ENCODE data around the gene MAN1B1. TPM values are rescaled to one million over a fixed set of nuclear protein-coding genes. Genes with fewer than 3 reads are reported as not detected.

Gene MAN1B1
- total and polyA plus RNA-seq, 12 donors, result 16.9 to 71.4 (median 22.0) TPM

- peaks cover 27 to 48% (median 41%) of the 10 kb centered on the region in 9 donors for H3K4me1 ChIP-seq
- H3K27me3 ChIP-seq, result peaks cover 6 to 98% (median 65%) of the 10 kb centered on the region in 7 donors
- no peaks in the 10 kb centered on the region for H3K36me3 ChIP-seq
- TF ChIP-seq CTCF (IDR thresholded peaks at IDR 0.05), result no peak
- no peaks in the 10 kb centered on the region for H3K9me3 ChIP-seq
- DNase-seq, result no peak
- no peak for ATAC-seq
- 88 to 93% methylated on average over 5 of the region's 5 CpGs for WGBS, 2 donors
- no peak overlapping the region for H3K27ac ChIP-seq
- no peak overlapping the region for H3K4me3 ChIP-seq
- intact Hi-C loops (cut with DNase I), result no loop called here
Observed at GRCh38 chr9:137050570-137050969, 36.2 kb upstream of the MAN1B1 start.

- intact Hi-C loops (cut with DNase I), result no loop called here
- Histone ChIP-seq H3K36me3 (no peaks in the 10 kb centered on the region), H3K4me3 (no peak overlapping the region), H3K27ac (no peak overlapping the region), H3K27me3 (peaks cover 6 to 93% (median 65%) of the 10 kb centered on the region in 7 donors), H3K9me3 (no peaks in the 10 kb centered on the region), H3K4me1 (peaks cover 32 to 52% (median 44%) of the 10 kb centered on the region in 9 donors)
- 95 to 96% methylated on average over 17 of the region's 17 CpGs for WGBS, 2 donors
- ATAC-seq, result no peak
- no peak for DNase-seq
- no peak for TF ChIP-seq CTCF (IDR thresholded peaks at IDR 0.05)
Observed at GRCh38 chr9:137051145-137051724, 35.5 kb upstream of the MAN1B1 start.

GRCh38 chr9:137052293-137052692 lies 34.5 kb upstream of the MAN1B1 start:
- no peak overlapping the region for H3K4me3 ChIP-seq
- DNase-seq (no peak), ATAC-seq (no peak)
- no peak for TF ChIP-seq CTCF (IDR thresholded peaks at IDR 0.05)
- H3K27me3 ChIP-seq, result peaks cover 6 to 83% (median 59%) of the 10 kb centered on the region in 7 donors
- H3K36me3 ChIP-seq, result no peaks in the 10 kb centered on the region
- WGBS, 2 donors, result 70 to 73% methylated on average over 7 to 8 of the region's 8 CpGs
- H3K27ac ChIP-seq, result no peak overlapping the region
- peaks cover 30 to 53% (median 44%) of the 10 kb centered on the region in 9 donors for H3K4me1 ChIP-seq
- no peaks in the 10 kb centered on the region for H3K9me3 ChIP-seq
- intact Hi-C loops (cut with DNase I), result no loop called here

GRCh38 chr9:137052998-137053943 lies 33.5 kb upstream of the MAN1B1 start:
- Histone ChIP-seq H3K4me1 (peaks cover 30 to 53% (median 44%) of the 10 kb centered on the region in 9 donors), H3K27me3 (peaks cover 6 to 73% (median 51%) of the 10 kb centered on the region in 7 donors), H3K9me3 (no peaks in the 10 kb centered on the region), H3K27ac (peak overlapping the region in 5 of 10 donors; percentile 78 to 93 (median 85)), H3K36me3 (no peaks in the 10 kb centered on the region), H3K4me3 (peak overlapping the region in 9 of 10 donors; percentile 35 to 55 (median 44))
- peak in 1 of 2 donors; percentile 15 for DNase-seq
- no peak for ATAC-seq
- WGBS, 2 donors, result 13 to 16% methylated on average over 54 to 71 of the region's 71 CpGs
- no peak for TF ChIP-seq CTCF (IDR thresholded peaks at IDR 0.05)
- intact Hi-C loops (cut with DNase I), result no loop called here

Data from heart right ventricle (tissue), 16 donors.